Colonic mucosa (tissue), 4 donors: ENCODE results near the gene BSDC1. TPM values are rescaled to one million over a fixed set of nuclear protein-coding genes. Genes with fewer than 3 reads are reported as not detected.

Experiments used
- DNase-seq: peaks from one replicate; pipeline ENCODE4 v3.0.0-alpha.2; 2020
- H3K27ac ChIP-seq: fragments of 200-600 bp; one replicate; pipeline ENCODE4 v1.8.0; 2021
- H3K27me3 ChIP-seq: fragments of 200-600 bp; one replicate; pipeline ENCODE4 v1.8.0; 2021
- H3K36me3 ChIP-seq: fragments of 200-600 bp; one replicate; pipeline ENCODE4 v1.8.0; 2021
- H3K4me1 ChIP-seq: fragments of 200-600 bp; one replicate; pipeline ENCODE4 v1.8.0; 2021; ENCODE audit warnings: mild to moderate bottlenecking
- H3K4me3 ChIP-seq: fragments of 200-600 bp; one replicate; pipeline ENCODE4 v1.8.0; 2021
- H3K9ac ChIP-seq, 2 donors: one replicate each; pipeline ENCODE4 v1.7.0; 2013; ENCODE audit warnings: control low read depth in 2 of 2, low read depth in 2 of 2, low read length in 2 of 2
- H3K9me3 ChIP-seq: fragments of 200-600 bp; one replicate; pipeline ENCODE4 v1.8.0; 2021
- CTCF ChIP-seq: fragments of 200-600 bp; IDR thresholded peaks from one replicate; pipeline ENCODE4 v1.8.0; 2022; ENCODE audit warnings: antibody characterized with exemption, mild to moderate bottlenecking
- intact Hi-C: fragments of 100-400 bp; cut with DNase I; formaldehyde crosslinking; loops from one replicate; pipeline ENCODE4 v1.14.1; 2022
- total RNA-seq, 2 donors: library from RNA; stranded (reverse); fragmentation: NEBNext Ultra II Directional in 1 of 2; extraction: Animal tissue kit (Norgen Biotek cat#: 25700) in 1 of 2; gene quantifications; one replicate each; pipeline ENCODE4 v1.2.1, GENCODE V29; 2021
- donor health status: healthy.
- donor health status: DM: no; HTN: no; CAD: no.
- donor health status: DM: no; HTN: no; CAD: no.

Gene BSDC1
- total RNA-seq, 2 donors from 2014 or later: 65.7 to 76.8 TPM

DNA sequence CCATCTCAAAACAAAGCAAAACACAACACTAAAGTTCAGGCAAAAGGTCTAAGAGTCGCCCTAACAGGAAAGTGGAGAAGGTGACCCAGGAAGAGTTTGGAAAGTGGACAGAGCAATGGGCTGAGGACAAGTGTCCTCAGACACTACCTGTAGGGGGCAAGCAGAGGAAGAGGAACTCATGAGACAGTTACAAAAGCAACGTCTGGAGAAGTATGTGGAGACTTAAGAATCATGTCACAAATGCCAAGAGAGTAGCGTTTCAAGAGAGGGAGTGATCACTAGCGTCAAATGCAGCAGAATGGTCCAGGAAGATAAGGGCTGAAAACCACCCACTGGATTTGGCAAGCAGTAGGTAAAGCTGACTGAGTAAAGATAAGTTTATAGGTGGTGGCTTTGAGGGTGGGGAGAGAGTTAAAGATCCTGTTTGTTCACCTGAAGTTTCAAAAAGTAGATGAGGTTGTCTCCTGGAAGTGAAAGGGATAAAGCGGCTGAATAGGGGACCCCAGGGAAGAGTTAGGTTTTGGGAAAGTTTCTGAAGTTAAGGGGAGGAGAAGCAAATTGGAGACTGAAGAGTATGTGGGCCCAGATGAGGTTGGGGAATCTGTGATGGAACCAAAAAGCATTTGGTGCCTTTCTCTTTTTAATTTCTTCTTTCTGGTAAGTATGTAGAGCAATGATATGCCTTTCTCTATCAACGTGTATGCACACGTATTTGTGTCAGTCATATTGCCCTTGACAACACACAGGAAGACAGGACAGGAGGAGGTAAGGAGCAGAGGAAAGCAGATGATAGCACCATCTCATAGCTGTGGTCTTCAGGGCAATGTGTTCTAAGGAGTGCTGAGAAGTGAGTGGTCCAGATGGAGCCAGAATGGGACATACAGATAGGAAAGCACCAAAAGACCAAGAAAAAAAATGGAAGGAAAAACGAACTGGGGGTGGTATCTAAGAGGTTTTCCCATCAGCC, 3.1 kb downstream of the BSDC1 start:
- no peak overlapping the region for H3K4me3 ChIP-seq
- no peak overlapping the region for H3K27ac ChIP-seq
- no peaks in the 10 kb centered on the region for H3K9me3 ChIP-seq
- peaks cover 6% of the 10 kb centered on the region for H3K36me3 ChIP-seq
- DNase-seq: no peak
- peaks cover 7% of the 10 kb centered on the region for H3K4me1 ChIP-seq
- H3K27me3 ChIP-seq: no peaks in the 10 kb centered on the region
- H3K9ac ChIP-seq: no peak overlapping the region
- TF ChIP-seq CTCF: no peak
- intact Hi-C loops: no loop called here

DNA sequence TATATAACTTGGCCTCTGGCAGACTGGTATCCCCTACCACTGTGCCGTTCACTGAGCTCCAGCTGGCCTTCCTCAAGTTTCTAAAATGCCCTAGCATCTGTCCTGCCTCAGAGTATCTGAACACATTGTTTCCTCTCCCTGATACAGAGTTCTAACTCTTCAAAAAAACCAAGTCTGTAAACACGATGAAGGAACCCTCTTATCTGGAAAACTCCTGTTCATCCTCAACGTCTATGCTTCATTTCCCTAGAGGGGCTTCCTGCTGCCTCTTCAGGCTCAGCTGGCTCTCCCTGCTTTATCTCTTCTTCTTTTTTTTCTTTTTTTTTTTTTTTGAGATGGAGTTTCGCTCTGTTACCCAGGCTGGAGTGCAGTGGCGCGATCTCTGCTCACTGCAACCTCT, 5.6 kb downstream of the BSDC1 start:
- H3K27ac ChIP-seq: no peak overlapping the region
- intact Hi-C loops: no loop called here
- no peak overlapping the region for H3K4me3 ChIP-seq
- no peak for TF ChIP-seq CTCF
- no peak overlapping the region for H3K9ac ChIP-seq
- DNase-seq: no peak
- H3K36me3 ChIP-seq: peaks cover 6% of the 10 kb centered on the region
- H3K9me3 ChIP-seq: no peaks in the 10 kb centered on the region
- H3K27me3 ChIP-seq: no peaks in the 10 kb centered on the region
- peaks cover 7% of the 10 kb centered on the region for H3K4me1 ChIP-seq

DNA sequence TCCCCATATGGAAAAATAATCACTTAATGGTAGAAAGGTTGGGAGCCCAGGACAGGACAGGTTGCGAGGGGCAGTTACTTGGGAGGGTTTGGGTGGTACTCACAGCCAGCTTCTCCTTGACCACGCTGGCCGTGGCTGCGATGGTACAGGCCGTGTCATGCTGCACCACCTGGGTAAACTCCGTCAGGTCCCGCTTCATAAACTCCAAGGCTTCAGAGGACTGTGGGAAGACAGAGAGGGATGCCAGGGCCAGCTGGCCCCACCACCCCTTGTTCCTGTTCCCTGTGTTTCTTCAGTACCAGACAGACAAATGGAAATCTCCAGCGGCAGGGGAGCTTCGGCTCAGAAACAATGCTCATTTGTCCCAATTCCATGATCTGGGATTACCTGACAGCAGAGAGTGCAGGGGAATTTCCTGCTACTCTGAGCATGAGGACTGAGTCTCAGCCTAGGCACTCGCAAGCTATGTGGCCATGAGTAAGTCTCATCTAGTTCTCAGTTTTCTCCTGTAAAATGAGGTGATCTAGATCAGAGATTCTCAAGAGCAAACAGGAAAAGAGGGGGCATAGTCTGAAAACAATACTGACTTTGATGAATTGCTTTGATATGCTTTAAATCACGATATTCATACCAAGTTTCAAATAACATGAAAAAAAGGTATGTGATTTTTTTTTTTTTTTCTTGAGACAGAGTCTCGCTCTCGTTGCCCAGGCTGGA, 7.4 kb downstream of the BSDC1 start:
- no peak overlapping the region for H3K27ac ChIP-seq
- intact Hi-C loops: no loop called here
- no peak for TF ChIP-seq CTCF
- no peaks in the 10 kb centered on the region for H3K4me1 ChIP-seq
- H3K36me3 ChIP-seq: peaks cover 6% of the 10 kb centered on the region
- H3K4me3 ChIP-seq: no peak overlapping the region
- no peaks in the 10 kb centered on the region for H3K9me3 ChIP-seq
- H3K9ac ChIP-seq: no peak overlapping the region
- DNase-seq: no peak
- no peaks in the 10 kb centered on the region for H3K27me3 ChIP-seq

GRCh38 chr1:32380057-32380456, 14.2 kb downstream of the BSDC1 start:
- no peak for DNase-seq
- Histone ChIP-seq H3K27ac (no peak overlapping the region), H3K36me3 (peaks cover 14% of the 10 kb centered on the region), H3K4me1 (no peaks in the 10 kb centered on the region), H3K9ac (no peak overlapping the region), H3K4me3 (no peak overlapping the region), H3K27me3 (no peaks in the 10 kb centered on the region), H3K9me3 (no peaks in the 10 kb centered on the region)
- no peak for TF ChIP-seq CTCF
- intact Hi-C loops: no loop called here

DNA sequence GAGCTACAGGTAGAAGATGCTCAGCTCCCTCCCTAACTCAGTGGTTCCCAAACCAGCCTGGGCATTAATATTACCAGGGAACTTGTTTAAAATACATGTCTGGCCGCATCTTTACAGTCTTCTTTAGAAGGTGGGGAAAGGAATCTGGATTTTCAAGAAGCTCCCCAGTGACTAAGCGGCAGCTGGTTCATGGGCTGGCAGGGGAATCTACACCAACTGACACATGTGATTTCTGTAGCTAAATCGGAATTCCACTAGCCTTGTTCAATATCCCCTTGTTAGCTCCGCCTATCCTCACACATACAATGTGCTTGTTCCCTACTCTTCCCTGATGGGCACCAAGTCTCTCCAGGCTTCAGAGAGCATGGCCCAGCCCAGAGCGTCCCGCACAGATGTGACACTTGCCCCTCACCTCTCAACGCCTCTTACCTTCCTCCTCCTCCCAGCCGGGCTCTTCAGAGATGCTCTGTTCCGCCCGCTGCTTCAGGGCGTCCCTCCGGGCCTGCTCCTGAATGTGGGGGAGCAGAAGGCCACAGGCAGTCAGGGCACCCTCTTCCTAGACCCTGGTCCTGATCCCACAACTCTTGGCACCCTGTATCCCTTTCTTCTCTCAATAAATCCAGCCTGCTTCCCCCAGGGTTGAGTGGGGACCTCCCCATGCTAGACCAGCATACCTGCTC, 16.6 kb downstream of the BSDC1 start:
- DNase-seq: no peak
- intact Hi-C loops: no loop called here
- Histone ChIP-seq H3K4me1 (no peaks in the 10 kb centered on the region), H3K27ac (no peak overlapping the region), H3K9ac (no peak overlapping the region), H3K36me3 (peaks cover 14% of the 10 kb centered on the region), H3K4me3 (no peak overlapping the region), H3K27me3 (no peaks in the 10 kb centered on the region), H3K9me3 (no peaks in the 10 kb centered on the region)
- TF ChIP-seq CTCF: no peak
